Heart left ventricle (tissue), 13 donors: ENCODE data around the gene ZIK1.

Source experiments
- CTCF ChIP-seq, 12 donors: fragments of 200-600 bp; sonication (generic) in 4 of 12; IDR thresholded peaks; one replicate each; pipeline versions ENCODE4 v1.5.0 to v1.8.0; 2018 to 2022; ENCODE audit warnings: antibody characterized with exemption in 12 of 12, mild to moderate bottlenecking in 5 of 12
- POLR2A ChIP-seq, 2 donors: fragments of 450-650 bp; IDR thresholded peaks; one replicate each; pipeline ENCODE4 v1.6.1; 2017; ENCODE audit warnings: antibody characterized with exemption in 2 of 2, mild to moderate bottlenecking in 2 of 2, moderate library complexity in 2 of 2
- donor health status: ischemic (EF 13 %, LVEDD 7.1; RV severe dilation, severe dysfunction).
- donor health status: DM: no; HTN: yes; CAD: no.
- donor health status: DM: no; HTN: no; CAD: no.
- donor health status: ischemic (EF 25% LVEDD 6.9; RV normal size, moderate dysfunction).
- donor health status: ischemic (EF 25% LVEDD 5.7; RV mildly dilated, moderate dysfunction).
- donor health status: ischemic (EF 35%, LVEDD 5.7; RV mildly dilated, moderate dysfunction).
- donor health status: nonischemic (EF 11% LVEDD 7.7; RV severe dilation, severe dysfunction).
- donor health status: DM: yes; HTN: yes; CAD: no.
- donor health status: PGD.
- donor health status: ischemic (EF 29% LVEDD 5.4; RV normal size, mild dysfunction).
- donor health status: nonischemic (EF 23%, LVEDD 6.1; RV moderate dilation, normal function).

- TF ChIP-seq CTCF (IDR thresholded peaks at IDR 0.05): no peak
- TF ChIP-seq POLR2A (IDR thresholded peaks at IDR 0.05): no peak
These were observed 26.3 kb upstream of the ZIK1 start for GRCh38 chr19:57557659-57558058.
